ENCODE data around the gene ZNF423.

The ZNF423 gene

DNA sequence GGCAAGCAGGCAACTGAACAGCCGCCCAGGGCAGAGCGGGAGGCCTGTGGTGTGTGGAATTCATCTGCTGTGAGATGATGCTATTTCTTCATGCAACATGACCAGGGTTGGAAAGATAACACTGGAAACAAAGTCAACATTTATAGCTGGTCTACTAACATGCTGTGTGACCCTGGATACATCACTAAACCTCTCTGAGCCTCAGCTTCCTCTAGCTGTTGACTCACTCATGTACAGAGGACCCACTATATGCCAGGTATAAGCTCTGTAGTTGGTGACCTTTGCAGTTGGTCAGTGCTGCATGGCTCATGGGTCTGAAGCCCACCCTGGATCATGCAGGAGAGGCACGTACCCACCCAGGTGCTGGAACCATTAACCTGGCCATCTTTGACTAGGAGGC lies 180.9 kb downstream of the ZNF423 start:
- H3K9ac ChIP-seq (ENCODE audit: low read length) = no peak overlapping the region
- H4K20me1 ChIP-seq (ENCODE audit: insufficient read depth, low read length) = no peaks in the 10 kb centered on the region
- no peaks in the 10 kb centered on the region for H3K4me1 ChIP-seq (ENCODE audit: low read length)
- no peaks in the 10 kb centered on the region for H3K9me2 ChIP-seq (replicated peaks; ENCODE audit: insufficient read depth, low read length)
- no peaks in the 10 kb centered on the region for H3K9me3 ChIP-seq (replicated peaks; ENCODE audit: insufficient read depth, low read length)
- no peak overlapping the region for H2AFZ ChIP-seq (ENCODE audit: low read length)
- DNase-seq = no peak
- peaks cover 4% of the 10 kb centered on the region; the same call in 1 of the 2 replicates for H3K27me3 ChIP-seq (replicated peaks; ENCODE audit: insufficient read depth, low read length)
- no peak overlapping the region for H3K4me2 ChIP-seq (ENCODE audit: low read depth, low read length)
- no peaks in the 10 kb centered on the region for H3K36me3 ChIP-seq (replicated peaks; ENCODE audit: insufficient read depth, low read length)
- no peaks in the 10 kb centered on the region for H3K79me2 ChIP-seq (ENCODE audit: low read length)
- TF ChIP-seq EZH2 (optimal IDR thresholded peaks at IDR 0.05; ENCODE audit: low read depth, low read length) (no peak), EZH2phosphoT487 (IDR thresholded peaks at IDR 0.05; ENCODE audit: low read length) (no peak)
- TF ChIP-seq, protein P1, sequence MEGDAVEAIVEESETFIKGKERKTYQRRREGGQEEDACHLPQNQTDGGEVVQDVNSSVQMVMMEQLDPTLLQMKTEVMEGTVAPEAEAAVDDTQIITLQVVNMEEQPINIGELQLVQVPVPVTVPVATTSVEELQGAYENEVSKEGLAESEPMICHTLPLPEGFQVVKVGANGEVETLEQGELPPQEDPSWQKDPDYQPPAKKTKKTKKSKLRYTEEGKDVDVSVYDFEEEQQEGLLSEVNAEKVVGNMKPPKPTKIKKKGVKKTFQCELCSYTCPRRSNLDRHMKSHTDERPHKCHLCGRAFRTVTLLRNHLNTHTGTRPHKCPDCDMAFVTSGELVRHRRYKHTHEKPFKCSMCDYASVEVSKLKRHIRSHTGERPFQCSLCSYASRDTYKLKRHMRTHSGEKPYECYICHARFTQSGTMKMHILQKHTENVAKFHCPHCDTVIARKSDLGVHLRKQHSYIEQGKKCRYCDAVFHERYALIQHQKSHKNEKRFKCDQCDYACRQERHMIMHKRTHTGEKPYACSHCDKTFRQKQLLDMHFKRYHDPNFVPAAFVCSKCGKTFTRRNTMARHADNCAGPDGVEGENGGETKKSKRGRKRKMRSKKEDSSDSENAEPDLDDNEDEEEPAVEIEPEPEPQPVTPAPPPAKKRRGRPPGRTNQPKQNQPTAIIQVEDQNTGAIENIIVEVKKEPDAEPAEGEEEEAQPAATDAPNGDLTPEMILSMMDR (IDR thresholded peaks at IDR 0.05; ENCODE audit: low read length) = no peak
- no peaks in the 10 kb centered on the region for H3F3A ChIP-seq (ENCODE audit: insufficient read depth, low read length)
- H3K4me3 ChIP-seq (ENCODE audit: low read length) = no peak overlapping the region
- H3K27ac ChIP-seq (ENCODE audit: low read length) = no peak overlapping the region

GRCh38 chr16:49674351-49674851 lies 181.5 kb downstream of the ZNF423 start:
- TF ChIP-seq, protein P1 (IDR thresholded peaks at IDR 0.05; ENCODE audit: low read length) = no peak
- no peak for TF ChIP-seq EZH2phosphoT487 (IDR thresholded peaks at IDR 0.05; ENCODE audit: low read length)
- TF ChIP-seq EZH2 (optimal IDR thresholded peaks at IDR 0.05; ENCODE audit: low read depth, low read length) = no peak
- DNase-seq = no peak
- no peaks in the 10 kb centered on the region for H3K9me2 ChIP-seq (replicated peaks; ENCODE audit: insufficient read depth, low read length)
- no peaks in the 10 kb centered on the region for H3K79me2 ChIP-seq (ENCODE audit: low read length)
- no peak overlapping the region for H3K4me2 ChIP-seq (ENCODE audit: low read depth, low read length)
- H2AFZ ChIP-seq (ENCODE audit: low read length) = no peak overlapping the region
- no peak overlapping the region for H3K4me3 ChIP-seq (ENCODE audit: low read length)
- H3F3A ChIP-seq (ENCODE audit: insufficient read depth, low read length) = no peaks in the 10 kb centered on the region
- H3K36me3 ChIP-seq (replicated peaks; ENCODE audit: insufficient read depth, low read length) = no peaks in the 10 kb centered on the region
- no peak overlapping the region for H3K9ac ChIP-seq (ENCODE audit: low read length)
- H3K27me3 ChIP-seq (replicated peaks; ENCODE audit: insufficient read depth, low read length) = no peaks in the 10 kb centered on the region
- no peak overlapping the region for H3K27ac ChIP-seq (ENCODE audit: low read length)
- no peaks in the 10 kb centered on the region for H3K4me1 ChIP-seq (ENCODE audit: low read length)
- no peaks in the 10 kb centered on the region for H4K20me1 ChIP-seq (ENCODE audit: insufficient read depth, low read length)
- H3K9me3 ChIP-seq (replicated peaks; ENCODE audit: insufficient read depth, low read length) = no peaks in the 10 kb centered on the region

DNA sequence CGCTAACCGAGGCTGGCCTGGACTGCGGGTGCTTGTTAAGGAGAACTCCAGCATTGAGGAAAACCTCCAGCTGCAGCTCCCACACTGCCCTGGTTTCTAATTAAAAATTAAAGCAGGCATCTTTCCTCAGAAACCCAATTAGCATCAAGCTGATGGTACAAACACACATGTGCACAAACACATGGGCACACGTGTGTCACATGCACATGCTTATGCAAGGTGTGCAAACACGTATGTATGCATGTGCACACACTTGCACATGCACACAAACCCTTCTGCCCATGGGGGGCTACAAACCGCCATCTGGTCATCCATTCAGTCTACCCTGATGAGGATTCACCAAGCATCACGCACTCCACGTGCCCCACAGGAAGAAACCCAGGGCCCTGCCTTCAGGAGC lies 182.5 kb downstream of the ZNF423 start:
- DNase-seq = no peak
- H3K79me2 ChIP-seq (ENCODE audit: low read length) = no peaks in the 10 kb centered on the region
- no peak overlapping the region for H2AFZ ChIP-seq (ENCODE audit: low read length)
- no peaks in the 10 kb centered on the region for H4K20me1 ChIP-seq (ENCODE audit: insufficient read depth, low read length)
- H3K9ac ChIP-seq (ENCODE audit: low read length) = no peak overlapping the region
- H3K9me2 ChIP-seq (replicated peaks; ENCODE audit: insufficient read depth, low read length) = no peaks in the 10 kb centered on the region
- H3K4me3 ChIP-seq (ENCODE audit: low read length) = no peak overlapping the region
- no peaks in the 10 kb centered on the region for H3K9me3 ChIP-seq (replicated peaks; ENCODE audit: insufficient read depth, low read length)
- no peaks in the 10 kb centered on the region for H3K4me1 ChIP-seq (ENCODE audit: low read length)
- H3K27me3 ChIP-seq (replicated peaks; ENCODE audit: insufficient read depth, low read length) = no peaks in the 10 kb centered on the region
- no peak overlapping the region for H3K4me2 ChIP-seq (ENCODE audit: low read depth, low read length)
- TF ChIP-seq, protein P1 (IDR thresholded peaks at IDR 0.05; ENCODE audit: low read length) = no peak
- TF ChIP-seq EZH2phosphoT487 (IDR thresholded peaks at IDR 0.05; ENCODE audit: low read length) (no peak), EZH2 (optimal IDR thresholded peaks at IDR 0.05; ENCODE audit: low read depth, low read length) (no peak)
- H3K27ac ChIP-seq (ENCODE audit: low read length) = no peak overlapping the region
- no peaks in the 10 kb centered on the region for H3F3A ChIP-seq (ENCODE audit: insufficient read depth, low read length)
- H3K36me3 ChIP-seq (replicated peaks; ENCODE audit: insufficient read depth, low read length) = no peaks in the 10 kb centered on the region

Measured in MM.1S (cell line).